PC-9 (cell line): ENCODE results near the gene RTKN. TPM values are rescaled to one million over a fixed set of nuclear protein-coding genes. Genes with fewer than 3 reads are reported as not detected.

ENCODE experiments used
- BruUV-seq: library from RNA; stranded (reverse); fragments of 400-500 nt; replicated peaks from 2 replicates; lab custom pipeline; 2021; lab: Mats Ljungman, UMichigan
- CTCF ChIA-PET: fragments of 300-600 bp; sonication (Branson Sonifier 250); formaldehyde crosslinking; loops from one replicate; lab custom pipeline; 2022; ENCODE audit warnings: antibody characterized with exemption; lab: Charles Lee
- POLR2A ChIA-PET: fragments of 300-600 bp; sonication (Branson Sonifier 250); formaldehyde crosslinking; loops from one replicate; lab custom pipeline; 2022; ENCODE audit warnings: antibody characterized with exemption; ENCODE audit not compliant: unreplicated experiment; lab: Charles Lee
- DNase-seq, 2 experiments: peaks; one replicate each; pipeline versions ENCODE4 v3.0.0 to v3.0.0-alpha.2; 2015 to 2022; ENCODE audit warnings: mixed read lengths in 1 of 2
- H2AFZ ChIP-seq: fragments of 200-600 bp; sonication (generic); 2 replicates; pipeline ENCODE4 v1.8.1; 2017; ENCODE audit warnings: antibody characterized with exemption
- H3F3A ChIP-seq: fragments of 200-600 bp; sonication (generic); 2 replicates; pipeline ENCODE4 v1.8.1; 2017; ENCODE audit warnings: antibody characterized with exemption, mild to moderate bottlenecking, low read depth; ENCODE audit not compliant: insufficient read depth
- H3K27ac ChIP-seq: fragments of 200-600 bp; sonication (generic); 2 replicates; pipeline ENCODE4 v1.6.1; 2016; ENCODE audit warnings: mixed run types
- H3K27me3 ChIP-seq: fragments of 200-600 bp; sonication (generic); 2 replicates; pipeline ENCODE4 v1.6.1; 2016; ENCODE audit warnings: low read depth, mixed run types; ENCODE audit not compliant: insufficient read depth
- H3K36me3 ChIP-seq: fragments of 200-600 bp; sonication (generic); 2 replicates; pipeline ENCODE4 v1.6.1; 2016; ENCODE audit warnings: low read depth, mixed run types
- H3K4me1 ChIP-seq: fragments of 200-600 bp; sonication (generic); replicated peaks from 2 replicates; pipeline ENCODE4 v1.6.1; 2016; ENCODE audit warnings: mixed run types; ENCODE audit not compliant: insufficient read depth
- H3K4me2 ChIP-seq: fragments of 200-600 bp; sonication (generic); 2 replicates; pipeline ENCODE4 v1.6.1; 2017; ENCODE audit warnings: mixed run types
- H3K4me3 ChIP-seq: fragments of 200-600 bp; sonication (generic); 2 replicates; pipeline ENCODE4 v1.6.1; 2016; ENCODE audit warnings: mixed run types
- H3K79me2 ChIP-seq: fragments of 200-600 bp; sonication (generic); 2 replicates; pipeline ENCODE4 v1.6.1; 2017; ENCODE audit warnings: low read depth, mixed run types
- H3K9me2 ChIP-seq: fragments of 200-600 bp; sonication (generic); 2 replicates; pipeline ENCODE4 v1.8.1; 2017; ENCODE audit warnings: mild to moderate bottlenecking; ENCODE audit not compliant: insufficient read depth
- H3K9me3 ChIP-seq: fragments of 200-600 bp; sonication (generic); 2 replicates; pipeline ENCODE4 v1.8.1; 2016; ENCODE audit warnings: low read depth; ENCODE audit not compliant: insufficient read depth
- H4K20me1 ChIP-seq: fragments of 200-600 bp; sonication (generic); 2 replicates; pipeline ENCODE4 v1.8.1; 2017; ENCODE audit not compliant: insufficient read depth
- EZH2 ChIP-seq: fragments of 200-600 bp; sonication (generic); IDR thresholded peaks from 2 replicates; pipeline ENCODE4 v1.8.0; 2017; ENCODE audit warnings: antibody characterized with exemption, low read depth
- intact Hi-C: fragments of 100-400 bp; cut with micrococcal nuclease; formaldehyde crosslinking; loops from one replicate; pipeline ENCODE4 v1.10.0; 2022; ENCODE audit not compliant: unreplicated experiment
- total RNA-seq: library from RNA; stranded (reverse); gene quantifications from 2 replicates; pipeline ENCODE4 v1.2.3, GENCODE V29; 2021
- TF ChIP-seq, protein P1 (sequence below): fragments of 200-600 bp; sonication (generic); conservative IDR thresholded peaks from 2 replicates; pipeline ENCODE4 v1.6.1; 2017; ENCODE audit warnings: mixed run types, antibody characterized with exemption, mild to moderate bottlenecking, moderate library complexity

RTKN gene
- total RNA-seq, 1 experiment from 2014 or later: 58.9 TPM

DNA sequence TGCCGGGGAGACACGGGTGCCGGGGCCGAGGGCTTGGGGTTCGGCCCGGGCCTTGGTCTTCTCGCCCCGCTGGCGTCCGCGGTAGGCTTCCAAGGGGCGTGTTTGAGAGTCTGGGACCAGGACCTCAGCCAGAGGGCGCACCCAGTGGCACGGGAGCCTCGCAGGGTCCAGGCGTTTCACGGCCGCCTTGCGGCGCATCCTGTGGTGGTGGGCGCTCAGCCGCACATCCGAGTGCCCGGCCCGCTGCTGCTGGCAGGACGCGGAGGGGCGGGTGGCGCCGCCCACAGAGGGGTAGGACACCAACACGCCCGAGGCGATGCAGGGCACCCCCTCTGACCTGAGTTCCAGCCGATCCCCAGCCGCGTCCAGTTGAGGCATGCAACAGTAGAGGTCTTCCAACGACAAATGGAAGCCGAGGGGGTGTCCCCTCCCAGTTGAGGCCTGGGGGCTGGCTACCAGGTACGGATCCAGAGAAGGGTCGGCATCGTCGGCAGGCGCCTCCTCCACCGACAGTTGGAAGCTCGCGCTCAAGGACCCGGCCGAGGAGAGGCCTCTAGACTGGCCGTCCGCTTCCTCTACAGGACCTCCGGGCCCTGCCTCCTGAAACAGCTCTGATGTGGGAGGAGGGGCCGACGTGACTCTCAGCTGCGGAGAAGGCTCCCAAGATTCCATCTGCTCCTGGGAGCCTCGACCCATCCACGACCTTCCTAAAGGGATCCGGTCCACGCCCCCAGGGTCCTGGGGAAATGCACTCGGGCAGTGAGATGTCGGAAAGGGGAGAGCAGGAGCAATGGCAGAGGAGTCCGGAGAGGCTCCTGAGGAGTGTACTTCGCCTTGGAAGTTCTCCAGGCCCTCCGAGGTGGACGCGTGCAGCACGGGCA, 26.6 kb downstream of the RTKN start:
- H3K36me3 ChIP-seq: no peaks in the 10 kb centered on the region
- H4K20me1 ChIP-seq: no peaks in the 10 kb centered on the region
- no peaks in the 10 kb centered on the region for H3K9me2 ChIP-seq
- DNase-seq: no peak
- no peaks in the 10 kb centered on the region for H3K27me3 ChIP-seq
- H3K4me3 ChIP-seq: no peak overlapping the region; the same call in 1 of the 2 replicates
- POLR2A ChIA-PET: no interaction called here
- H3K9me3 ChIP-seq: no peaks in the 10 kb centered on the region
- H3F3A ChIP-seq: no peaks in the 10 kb centered on the region
- intact Hi-C loops: no loop called here
- 0 out of 2 replicates have a peak, but pooled peaks cover under 1% of the 10 kb centered on the region for H3K4me1 ChIP-seq
- no peak overlapping the region for H3K27ac ChIP-seq
- H2AFZ ChIP-seq: no peak overlapping the region
- no peak for TF ChIP-seq EZH2
- TF ChIP-seq, protein P1, sequence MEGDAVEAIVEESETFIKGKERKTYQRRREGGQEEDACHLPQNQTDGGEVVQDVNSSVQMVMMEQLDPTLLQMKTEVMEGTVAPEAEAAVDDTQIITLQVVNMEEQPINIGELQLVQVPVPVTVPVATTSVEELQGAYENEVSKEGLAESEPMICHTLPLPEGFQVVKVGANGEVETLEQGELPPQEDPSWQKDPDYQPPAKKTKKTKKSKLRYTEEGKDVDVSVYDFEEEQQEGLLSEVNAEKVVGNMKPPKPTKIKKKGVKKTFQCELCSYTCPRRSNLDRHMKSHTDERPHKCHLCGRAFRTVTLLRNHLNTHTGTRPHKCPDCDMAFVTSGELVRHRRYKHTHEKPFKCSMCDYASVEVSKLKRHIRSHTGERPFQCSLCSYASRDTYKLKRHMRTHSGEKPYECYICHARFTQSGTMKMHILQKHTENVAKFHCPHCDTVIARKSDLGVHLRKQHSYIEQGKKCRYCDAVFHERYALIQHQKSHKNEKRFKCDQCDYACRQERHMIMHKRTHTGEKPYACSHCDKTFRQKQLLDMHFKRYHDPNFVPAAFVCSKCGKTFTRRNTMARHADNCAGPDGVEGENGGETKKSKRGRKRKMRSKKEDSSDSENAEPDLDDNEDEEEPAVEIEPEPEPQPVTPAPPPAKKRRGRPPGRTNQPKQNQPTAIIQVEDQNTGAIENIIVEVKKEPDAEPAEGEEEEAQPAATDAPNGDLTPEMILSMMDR: no peak
- BruUV-seq: no TSS peak
- H3K79me2 ChIP-seq: no peaks in the 10 kb centered on the region
- CTCF ChIA-PET: no interaction called here
- peak overlapping the region; percentile 22; the same call in 1 of the 2 replicates for H3K4me2 ChIP-seq

DNA sequence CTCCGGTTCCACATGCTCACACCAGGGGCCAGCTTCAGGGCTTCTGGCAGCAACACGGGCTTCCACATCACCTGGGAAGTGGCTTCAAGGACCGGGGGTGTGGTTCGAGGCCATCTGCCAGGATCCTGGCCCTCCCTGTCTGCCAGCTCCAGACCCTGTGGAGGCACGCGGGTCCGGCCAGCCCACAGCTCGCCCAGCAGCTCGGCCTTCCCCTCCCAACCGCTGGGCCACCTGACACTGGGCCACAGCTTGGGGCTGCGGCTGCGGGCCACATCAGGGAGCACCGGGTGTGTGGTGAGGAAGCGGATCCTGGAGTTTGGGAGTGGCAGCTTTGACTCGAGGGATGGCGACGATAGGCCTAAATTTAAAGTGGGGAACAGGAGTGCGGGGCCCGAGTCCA, 27.3 kb downstream of the RTKN start:
- POLR2A ChIA-PET: no interaction called here
- Histone ChIP-seq H3K27me3 (no peaks in the 10 kb centered on the region), H3K79me2 (no peaks in the 10 kb centered on the region), H3K27ac (no peak overlapping the region), H3K36me3 (no peaks in the 10 kb centered on the region), H2AFZ (no peak overlapping the region), H3K4me1 (no peaks in the 10 kb centered on the region), H3F3A (no peaks in the 10 kb centered on the region), H3K4me2 (peak overlapping the region; percentile 22; the same call in 1 of the 2 replicates), H3K9me3 (no peaks in the 10 kb centered on the region), H3K4me3 (no peak overlapping the region), H4K20me1 (no peaks in the 10 kb centered on the region), H3K9me2 (no peaks in the 10 kb centered on the region)
- no peak for DNase-seq
- TF ChIP-seq, protein P1: no peak
- TF ChIP-seq EZH2: no peak
- BruUV-seq: no TSS peak
- CTCF ChIA-PET: no interaction called here
- intact Hi-C loops: no loop called here

DNA sequence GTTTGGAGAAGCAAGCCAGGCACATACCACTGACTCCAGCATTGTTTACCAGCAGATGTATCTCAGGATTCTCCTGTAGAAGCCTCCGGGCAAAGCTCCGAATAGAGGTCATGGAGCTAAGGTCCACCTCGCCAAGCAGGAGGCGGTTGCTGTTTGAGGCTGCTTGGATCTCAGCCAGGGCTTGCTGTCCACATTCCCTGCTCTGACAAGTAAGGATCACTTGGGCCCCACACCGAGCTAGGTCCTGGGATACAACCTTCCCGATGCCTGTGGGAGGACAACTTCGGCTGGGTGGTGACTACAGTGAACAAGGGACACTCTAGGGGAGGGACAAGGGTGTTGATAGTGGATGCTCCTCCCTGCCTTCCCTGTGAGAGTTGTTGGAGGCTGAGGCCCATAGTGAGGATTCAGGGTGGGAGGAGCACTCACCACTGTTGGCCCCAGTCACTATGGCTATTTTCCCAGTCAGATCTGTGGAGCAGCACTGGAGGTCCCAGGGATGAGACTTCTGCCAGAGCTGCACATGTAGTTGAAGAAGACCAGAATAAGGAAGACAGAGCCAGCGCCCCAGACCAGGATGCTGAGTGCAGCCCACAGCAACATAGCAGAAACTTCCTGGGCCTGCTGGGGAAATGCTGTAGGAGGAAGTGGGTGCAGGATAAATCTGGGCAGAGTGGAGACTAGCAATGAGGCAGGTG, 28.6 kb downstream of the RTKN start:
- Histone ChIP-seq H3K4me1 (no peaks in the 10 kb centered on the region), H3K27me3 (no peaks in the 10 kb centered on the region), H3K79me2 (no peaks in the 10 kb centered on the region), H2AFZ (no peak overlapping the region), H3F3A (no peaks in the 10 kb centered on the region), H3K9me3 (no peaks in the 10 kb centered on the region), H3K9me2 (no peaks in the 10 kb centered on the region), H3K36me3 (no peaks in the 10 kb centered on the region), H3K27ac (no peak overlapping the region), H3K4me2 (no peak overlapping the region), H4K20me1 (no peaks in the 10 kb centered on the region), H3K4me3 (no peak overlapping the region)
- TF ChIP-seq EZH2: no peak
- TF ChIP-seq, protein P1: no peak
- no peak for DNase-seq
- intact Hi-C loops: no loop called here
- CTCF ChIA-PET: no interaction called here
- BruUV-seq: no TSS peak
- POLR2A ChIA-PET: no interaction called here
